ENCODE measurements around the gene BCKDHA. TPM values are rescaled to one million over a fixed set of nuclear protein-coding genes. Genes with fewer than 3 reads are reported as not detected.

Gene BCKDHA
- total RNA-seq, 2 experiments from 2014 or later, result 16.8 to 66.4 TPM

DNA sequence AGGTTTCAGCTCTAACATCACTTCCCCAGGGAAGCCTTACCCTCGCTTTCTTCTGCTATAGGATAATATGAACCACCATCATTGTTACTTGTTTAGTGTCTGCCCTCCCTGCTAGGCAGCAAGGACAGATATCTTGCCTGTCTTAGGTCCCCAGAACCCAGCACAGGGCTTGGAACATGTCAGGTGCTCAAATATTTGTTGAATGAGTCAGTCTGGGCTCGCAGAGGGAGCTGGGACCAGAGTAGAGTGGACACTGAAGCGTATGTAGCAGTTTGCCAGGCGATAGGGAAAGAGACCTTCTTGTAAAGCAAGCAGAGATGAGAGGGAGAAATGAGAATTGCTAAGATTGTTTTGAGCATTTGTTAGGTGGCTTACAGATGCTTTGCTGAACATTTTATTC is 11.7 kb downstream of the BCKDHA start:
- Histone ChIP-seq H3K9me2 (ENCODE audit: insufficient read depth, low read length) (no peaks in the 10 kb centered on the region), H3K4me3 (ENCODE audit: low read depth, low read length, poor library complexity, severe bottlenecking) (no peak overlapping the region), H4K20me1 (ENCODE audit: insufficient read depth, low read length) (no peaks in the 10 kb centered on the region), H3K4me1 (ENCODE audit: insufficient read depth, low read length, poor library complexity, severe bottlenecking) (peaks cover 10% of the 10 kb centered on the region), H3K36me3 (ENCODE audit: insufficient read depth, low read length) (no peaks in the 10 kb centered on the region), H3K27ac (ENCODE audit: low read depth, low read length, poor library complexity, severe bottlenecking) (no peak overlapping the region), H3K9me3 (ENCODE audit: low read length) (no peaks in the 10 kb centered on the region), H2AFZ (ENCODE audit: low read length) (no peak overlapping the region), H3K4me2 (ENCODE audit: low read length) (no peak overlapping the region), H3K79me2 (ENCODE audit: insufficient read depth, low read depth, low read length) (no peaks in the 10 kb centered on the region)
- BruUV-seq (replicated peaks), result no TSS peak
- ChIA-PET CTCF (ENCODE audit: unreplicated experiment) (no interaction called here), POLR2A (interaction anchor here (0.6 kb wide), 1 partner anchor 15 kb away, joined by 3 read pairs; no protein-coding TSS in a partner anchor)
- DNase-seq (ENCODE audit: low spot score), result no peak
- TF ChIP-seq EZH2phosphoT487 (IDR thresholded peaks at IDR 0.05; ENCODE audit: borderline replicate concordance, low read depth, low read length), result no peak
- no peak for TF ChIP-seq CTCF (conservative IDR thresholded peaks at IDR 0.05; ENCODE audit: low read length)
- intact Hi-C loops (cut with micrococcal nuclease; ENCODE audit: unreplicated experiment), result no loop called here

DNA sequence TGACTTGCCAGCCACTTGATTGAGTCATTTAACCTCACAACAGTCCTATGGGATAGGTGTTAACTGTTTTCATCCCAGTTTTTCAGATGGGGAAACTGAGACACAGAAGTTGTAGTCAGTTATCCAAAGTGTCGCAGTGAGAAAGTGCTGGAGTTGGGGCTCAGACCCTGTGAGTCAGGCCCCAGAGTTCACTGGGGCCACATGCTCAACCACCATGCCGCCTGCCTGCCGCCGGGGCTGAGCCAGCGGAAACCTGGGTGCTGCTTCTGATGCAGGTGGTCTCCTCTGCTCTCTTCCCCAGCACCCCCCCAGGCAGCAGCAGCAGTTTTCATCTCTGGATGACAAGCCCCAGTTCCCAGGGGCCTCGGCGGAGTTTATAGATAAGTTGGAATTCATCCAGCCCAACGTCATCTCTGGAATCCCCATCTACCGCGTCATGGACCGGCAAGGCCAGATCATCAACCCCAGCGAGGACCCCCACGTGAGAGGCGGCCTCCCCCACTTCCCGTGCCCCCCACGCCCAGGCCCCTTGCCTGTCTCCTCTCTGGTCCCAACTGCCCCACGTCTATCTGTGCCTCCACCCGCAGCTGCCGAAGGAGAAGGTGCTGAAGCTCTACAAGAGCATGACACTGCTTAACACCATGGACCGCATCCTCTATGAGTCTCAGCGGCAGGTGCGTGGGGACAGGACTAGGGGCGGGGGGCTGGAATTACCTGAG is 12.9 kb downstream of the BCKDHA start:
- Histone ChIP-seq H3K79me2 (ENCODE audit: insufficient read depth, low read depth, low read length) (no peaks in the 10 kb centered on the region), H3K4me3 (ENCODE audit: low read depth, low read length, poor library complexity, severe bottlenecking) (no peak overlapping the region), H3K36me3 (ENCODE audit: insufficient read depth, low read length) (peaks cover 6% of the 10 kb centered on the region; the same call in 1 of the 2 replicates), H3K9me3 (ENCODE audit: low read length) (no peaks in the 10 kb centered on the region), H3K4me1 (ENCODE audit: insufficient read depth, low read length, poor library complexity, severe bottlenecking) (peaks cover 10% of the 10 kb centered on the region), H3K27ac (ENCODE audit: low read depth, low read length, poor library complexity, severe bottlenecking) (no peak overlapping the region), H2AFZ (ENCODE audit: low read length) (no peak overlapping the region), H3K9me2 (ENCODE audit: insufficient read depth, low read length) (no peaks in the 10 kb centered on the region), H3K4me2 (ENCODE audit: low read length) (no peak overlapping the region), H4K20me1 (ENCODE audit: insufficient read depth, low read length) (no peaks in the 10 kb centered on the region)
- intact Hi-C loops (cut with micrococcal nuclease; ENCODE audit: unreplicated experiment), result no loop called here
- ChIA-PET CTCF (ENCODE audit: unreplicated experiment) (interaction anchor here (0.5 to 0.7 kb wide), 2 partner anchors 68 to 160 kb away, joined by 5 read pairs; no protein-coding TSS in a partner anchor), POLR2A (interaction anchor here (0.7 kb wide), 1 partner anchor 138 kb away, joined by 3 read pairs; no protein-coding TSS in a partner anchor)
- DNase-seq (ENCODE audit: low spot score), result no peak
- BruUV-seq (replicated peaks), result no TSS peak
- TF ChIP-seq EZH2phosphoT487 (IDR thresholded peaks at IDR 0.05; ENCODE audit: borderline replicate concordance, low read depth, low read length) (no peak), CTCF (conservative IDR thresholded peaks at IDR 0.05; ENCODE audit: low read length) (no peak)

Data from OCI-LY7 (cell line).